ENCODE data around the gene ZNF283.

DNA sequence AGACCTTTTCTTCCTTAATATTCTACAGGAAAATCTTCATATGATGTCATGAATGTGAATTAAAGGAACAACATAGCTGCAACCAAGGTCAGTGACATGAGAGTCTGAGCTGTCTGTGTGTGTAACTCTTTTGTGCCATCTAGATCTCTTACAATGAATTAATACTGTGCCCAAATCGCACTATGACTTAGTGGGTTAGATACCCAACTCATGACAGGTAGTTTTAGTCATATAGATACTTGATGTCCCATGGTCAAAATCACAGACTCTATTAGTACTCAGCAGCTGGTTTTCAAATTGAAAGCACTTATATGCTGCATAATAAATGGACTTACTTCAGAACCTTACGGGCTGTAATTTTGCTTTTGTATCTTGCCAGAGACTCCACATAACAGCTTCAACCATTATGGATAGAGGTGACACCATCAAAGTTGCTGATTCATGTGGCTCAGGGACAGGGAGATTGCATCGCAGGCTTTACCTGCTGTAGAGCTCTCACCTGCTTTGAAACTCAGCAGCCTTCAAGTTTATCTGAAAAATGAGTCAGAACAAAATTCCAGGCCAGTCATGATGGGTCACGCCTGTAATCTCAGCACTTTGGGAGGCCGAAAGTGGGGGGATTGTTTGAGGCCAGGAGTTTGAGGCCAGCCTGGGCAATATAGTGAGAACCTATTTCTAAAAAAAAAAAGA, 12.3 kb upstream of the ZNF283 start:
- TF ChIP-seq PKNOX1 (IDR thresholded peaks at IDR 0.05) = no peak
- TF ChIP-seq FOXM1 (IDR thresholded peaks at IDR 0.05; ENCODE audit: borderline replicate concordance) = no peak
- TF ChIP-seq FOXK2 (IDR thresholded peaks at IDR 0.05) = no peak
